ENCODE measurements around the gene HARBI1.

HARBI1 gene

DNA sequence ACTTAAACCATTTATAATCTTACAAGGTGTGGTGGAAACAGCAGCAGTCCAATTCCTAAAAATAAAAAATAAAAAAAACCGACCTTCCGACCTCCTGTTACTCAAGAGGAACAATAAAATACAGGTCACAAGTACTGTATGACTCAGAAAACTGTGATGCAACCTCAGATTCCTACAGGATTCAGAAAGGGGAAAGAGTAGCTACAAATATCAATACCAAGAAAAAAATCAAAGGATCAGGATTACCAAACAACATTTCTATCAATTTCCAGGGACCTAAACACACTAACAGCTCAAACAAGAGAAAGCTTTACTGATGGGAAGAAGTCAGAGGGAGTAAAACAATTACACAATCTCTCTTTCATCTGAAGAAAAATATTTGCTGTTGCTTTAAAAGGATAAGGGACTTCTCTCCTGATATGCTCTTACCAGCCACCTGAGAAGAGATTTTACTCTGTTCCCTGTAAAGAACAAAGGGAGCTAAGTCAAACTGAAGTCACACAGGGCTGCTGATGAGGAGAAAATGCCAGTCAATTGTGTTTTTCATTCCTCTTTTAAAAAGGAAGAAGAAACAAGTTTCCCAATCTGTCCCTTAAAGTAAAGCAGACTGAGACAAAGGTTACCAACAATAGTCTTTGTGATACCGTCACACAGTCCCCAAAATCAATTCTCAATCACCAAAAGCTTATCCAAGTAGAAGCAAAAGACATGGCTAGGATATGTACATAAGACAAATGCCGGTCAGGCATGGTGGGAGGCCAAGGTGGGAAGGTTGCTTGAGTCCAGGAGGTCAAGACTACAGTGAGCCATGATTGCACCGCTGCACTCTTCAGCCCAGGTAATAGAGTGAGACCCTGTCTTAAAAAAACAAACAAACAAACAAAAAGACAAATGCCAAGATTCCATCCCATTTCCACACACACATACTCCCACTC is 62.5 kb downstream of the HARBI1 start:
- no peak for DNase-seq (ENCODE audit: low read depth in 1 of 2, low spot score in 1 of 2)

DNA sequence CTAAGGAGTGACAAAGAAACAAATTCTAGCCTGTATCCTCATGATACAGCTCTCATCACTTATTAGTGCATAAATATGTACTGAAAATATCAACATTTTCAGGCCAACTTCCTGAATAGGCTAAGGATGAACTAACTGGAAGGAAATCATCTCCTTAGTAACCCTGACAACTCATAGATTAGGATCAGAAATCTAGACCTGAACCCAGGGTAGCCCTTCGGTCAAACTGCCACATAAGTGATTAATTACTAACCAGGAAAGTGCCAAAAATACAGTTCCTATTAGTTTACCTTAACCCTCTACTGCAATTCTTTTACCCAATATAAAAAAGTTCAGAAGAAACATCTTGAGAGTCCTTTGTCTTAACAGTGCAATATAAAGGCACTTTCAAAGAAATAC is 63.2 kb downstream of the HARBI1 start:
- DNase-seq (ENCODE audit: low read depth in 1 of 2, low spot score in 1 of 2): no peak
